Keratinocyte (primary cell): ENCODE results near the gene LZTS2. TPM values are rescaled to one million over a fixed set of nuclear protein-coding genes. Genes with fewer than 3 reads are reported as not detected.

Source experiments
- DNase-seq: peaks from one replicate; pipeline ENCODE4 v3.0.0-alpha.2; 2011; ENCODE audit warnings: low read depth, missing footprints, low spot score
- FAIRE-seq: peaks from 2 replicates; lab custom pipeline; 2011; peaks lifted over from hg19 to GRCh38; lab: Jason Lieb, UNC
- H2AFZ ChIP-seq: 2 replicates; pipeline ENCODE4 v1.6.0; 2012; ENCODE audit warnings: low read length, control low read depth, inconsistent platforms; ENCODE audit not compliant: control insufficient read depth
- H3K27ac ChIP-seq: 2 replicates; pipeline ENCODE4 v1.5.1; 2011; ENCODE audit warnings: low read length; ENCODE audit not compliant: control insufficient read depth, insufficient read depth
- H3K27me3 ChIP-seq: 3 replicates; pipeline ENCODE4 v1.6.0; 2011; ENCODE audit warnings: low read length; ENCODE audit not compliant: control insufficient read depth, insufficient read depth; ENCODE audit errors: extremely low read depth
- H3K36me3 ChIP-seq, 2 experiments: 2 replicates in 1 of 2; 3 replicates in 1 of 2; pipeline ENCODE4 v1.5.1; 2011; ENCODE audit warnings: low read length in 2 of 2, mild to moderate bottlenecking in 1 of 2; ENCODE audit not compliant: control insufficient read depth in 2 of 2, insufficient read depth in 2 of 2; ENCODE audit errors: extremely low read depth in 1 of 2
- H3K4me1 ChIP-seq: 3 replicates; pipeline ENCODE4 v1.5.1; 2011; ENCODE audit warnings: low read length; ENCODE audit not compliant: control insufficient read depth, insufficient read depth; ENCODE audit errors: extremely low read depth
- H3K4me2 ChIP-seq: 3 replicates; pipeline ENCODE4 v1.6.0; 2011; ENCODE audit warnings: low read depth, low read length; ENCODE audit not compliant: control insufficient read depth, insufficient read depth; ENCODE audit errors: extremely low read depth
- H3K4me3 ChIP-seq, 3 experiments: fragments of 200-600 bp in 1 of 3; sonication (generic) in 1 of 3; 2 replicates in 2 of 3; 3 replicates in 1 of 3; pipeline ENCODE4 v1.5.1; 2011 to 2016; ENCODE audit warnings: low read length in 3 of 3, mild to moderate bottlenecking in 3 of 3, control low read depth in 2 of 3, inconsistent platforms in 1 of 3, low read depth in 1 of 3, mixed read lengths in 1 of 3, mixed run types in 1 of 3, moderate library complexity in 1 of 3; ENCODE audit not compliant: control insufficient read depth in 2 of 3, insufficient read depth in 2 of 3; ENCODE audit errors: extremely low read depth in 1 of 3
- H3K79me2 ChIP-seq: 2 replicates; pipeline ENCODE4 v1.6.0; 2012; ENCODE audit warnings: low read length; ENCODE audit not compliant: control insufficient read depth, insufficient read depth
- H3K9ac ChIP-seq: 3 replicates; pipeline ENCODE4 v1.6.0; 2011; ENCODE audit warnings: low read length; ENCODE audit not compliant: control insufficient read depth, insufficient read depth; ENCODE audit errors: extremely low read depth
- H3K9me1 ChIP-seq: 3 replicates; pipeline ENCODE4 v1.6.0; 2011; ENCODE audit warnings: low read length; ENCODE audit not compliant: control insufficient read depth, insufficient read depth; ENCODE audit errors: extremely low read depth
- H3K9me3 ChIP-seq: 2 replicates; pipeline ENCODE4 v1.5.1; 2012; ENCODE audit warnings: low read depth, low read length; ENCODE audit not compliant: control insufficient read depth
- H4K20me1 ChIP-seq: 3 replicates; pipeline ENCODE4 v1.6.0; 2011; ENCODE audit warnings: low read length; ENCODE audit not compliant: control insufficient read depth, insufficient read depth; ENCODE audit errors: extremely low read depth
- EZH2 ChIP-seq: IDR thresholded peaks from one replicate; pipeline ENCODE4 v1.6.1; 2012; ENCODE audit warnings: inconsistent platforms, mild to moderate bottlenecking, low read length, moderate library complexity
- dilution Hi-C: fragments of 300-500 bp; cut with MboI; formaldehyde crosslinking; loops from one replicate; pipeline ENCODE4 v1.7.0; 2020; ENCODE audit warnings: low sequenced_read_pairs; ENCODE audit not compliant: extremely low pct_ligation_motif_present
- polyA plus RNA-seq, 5 experiments: library from polyadenylated mRNA; depleted of rRNA in 3 of 5; stranded (reverse) in 3 of 5; stranded (forward) in 1 of 5; unstranded in 1 of 5; fragments of >200 nt; gene quantifications; 1 replicate in 1 of 5; 2 replicates in 3 of 5; 3 replicates in 1 of 5; pipeline versions ENCODE4 v1.2.1 to v1.2.3, GENCODE V29; 2011 to 2012; ENCODE audit warnings: missing spikeins in 2 of 5, low read depth in 1 of 5, low replicate concordance in 1 of 5
- TF ChIP-seq, protein P1 (sequence below), 3 experiments: IDR thresholded peaks in 1 of 3; conservative IDR thresholded peaks in 1 of 3; optimal IDR thresholded peaks in 1 of 3; 2 replicates in 2 of 3; 3 replicates in 1 of 3; pipeline versions ENCODE3 to v1.5.1; 2011; ENCODE audit warnings: low read length in 3 of 3, mild to moderate bottlenecking in 3 of 3, moderate library complexity in 2 of 3, control low read depth in 1 of 3, inconsistent platforms in 1 of 3; ENCODE audit not compliant: insufficient read depth in 2 of 3; ENCODE audit errors: extremely low read depth in 1 of 3

LZTS2 gene
- polyA plus RNA-seq, 1 donor (not counting 4 experiments of a cell fraction or from before 2014, with no cell fraction given), result 18.6 TPM

DNA sequence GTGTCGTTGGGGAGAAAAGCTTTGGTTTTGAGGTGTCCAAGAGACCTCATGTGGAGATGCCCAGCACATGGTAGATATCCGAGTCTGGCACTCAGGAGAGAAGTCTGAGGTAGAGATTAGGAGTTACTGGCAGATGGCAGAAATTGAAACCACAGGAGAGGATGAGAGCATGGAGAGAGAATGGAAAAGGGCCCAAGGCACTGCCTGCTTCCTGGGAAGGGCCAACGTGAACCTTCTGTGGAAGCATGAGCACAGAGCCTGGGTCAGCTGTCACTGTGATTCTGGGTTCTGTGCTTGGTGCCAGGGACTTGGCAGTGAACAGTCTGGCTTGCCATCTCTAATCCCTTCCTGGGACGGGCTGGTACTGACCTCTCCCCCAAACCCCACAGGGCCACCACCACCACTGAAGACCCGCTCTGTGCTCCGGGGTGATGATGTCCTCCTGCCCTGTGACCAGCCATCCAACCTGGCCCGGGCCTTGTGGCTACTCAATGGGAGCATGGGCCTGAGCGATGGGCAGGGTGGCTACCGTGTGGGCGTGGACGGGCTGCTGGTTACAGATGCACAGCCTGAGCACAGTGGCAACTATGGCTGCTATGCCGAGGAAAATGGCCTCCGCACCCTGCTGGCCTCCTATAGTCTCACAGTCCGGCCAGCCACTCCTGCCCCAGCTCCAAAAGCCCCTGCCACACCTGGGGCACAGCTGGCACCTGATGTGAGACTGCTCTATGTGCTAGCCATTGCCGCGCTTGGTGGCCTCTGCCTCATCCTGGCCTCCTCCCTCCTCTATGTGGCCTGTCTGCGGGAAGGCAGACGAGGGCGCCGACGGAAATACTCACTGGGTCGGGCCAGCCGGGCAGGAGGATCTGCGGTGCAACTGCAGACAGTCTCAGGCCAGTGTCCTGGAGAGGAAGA is 16.4 kb upstream of the LZTS2 start:
- peaks cover 3% of the 10 kb centered on the region for H3K9me1 ChIP-seq
- no peak overlapping the region for H2AFZ ChIP-seq
- H3K4me3 ChIP-seq, result no peak overlapping the region
- no peaks in the 10 kb centered on the region for H3K27me3 ChIP-seq
- H3K79me2 ChIP-seq, result peaks cover 24% of the 10 kb centered on the region
- H3K36me3 ChIP-seq, result peaks cover 8 to 23% of the 10 kb centered on the region in 2 experiments
- H3K9me3 ChIP-seq, result no peaks in the 10 kb centered on the region
- no peak for FAIRE-seq
- no peak overlapping the region for H3K27ac ChIP-seq
- H4K20me1 ChIP-seq, result no peaks in the 10 kb centered on the region
- no peak for DNase-seq
- H3K4me1 ChIP-seq, result peaks cover 10% of the 10 kb centered on the region
- TF ChIP-seq, protein P1, sequence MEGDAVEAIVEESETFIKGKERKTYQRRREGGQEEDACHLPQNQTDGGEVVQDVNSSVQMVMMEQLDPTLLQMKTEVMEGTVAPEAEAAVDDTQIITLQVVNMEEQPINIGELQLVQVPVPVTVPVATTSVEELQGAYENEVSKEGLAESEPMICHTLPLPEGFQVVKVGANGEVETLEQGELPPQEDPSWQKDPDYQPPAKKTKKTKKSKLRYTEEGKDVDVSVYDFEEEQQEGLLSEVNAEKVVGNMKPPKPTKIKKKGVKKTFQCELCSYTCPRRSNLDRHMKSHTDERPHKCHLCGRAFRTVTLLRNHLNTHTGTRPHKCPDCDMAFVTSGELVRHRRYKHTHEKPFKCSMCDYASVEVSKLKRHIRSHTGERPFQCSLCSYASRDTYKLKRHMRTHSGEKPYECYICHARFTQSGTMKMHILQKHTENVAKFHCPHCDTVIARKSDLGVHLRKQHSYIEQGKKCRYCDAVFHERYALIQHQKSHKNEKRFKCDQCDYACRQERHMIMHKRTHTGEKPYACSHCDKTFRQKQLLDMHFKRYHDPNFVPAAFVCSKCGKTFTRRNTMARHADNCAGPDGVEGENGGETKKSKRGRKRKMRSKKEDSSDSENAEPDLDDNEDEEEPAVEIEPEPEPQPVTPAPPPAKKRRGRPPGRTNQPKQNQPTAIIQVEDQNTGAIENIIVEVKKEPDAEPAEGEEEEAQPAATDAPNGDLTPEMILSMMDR (optimal IDR thresholded peaks at IDR 0.05 in 1 of 3, IDR thresholded peaks at IDR 0.05 in 1 of 3, conservative IDR thresholded peaks at IDR 0.05 in 1 of 3; ENCODE audit: extremely low read depth in 1 of 3, insufficient read depth in 2 of 3, low read length in 3 of 3), result no peak
- no peak for TF ChIP-seq EZH2
- dilution Hi-C loops, result no loop called here
- H3K9ac ChIP-seq, result no peak overlapping the region
- H3K4me2 ChIP-seq, result no peak overlapping the region

DNA sequence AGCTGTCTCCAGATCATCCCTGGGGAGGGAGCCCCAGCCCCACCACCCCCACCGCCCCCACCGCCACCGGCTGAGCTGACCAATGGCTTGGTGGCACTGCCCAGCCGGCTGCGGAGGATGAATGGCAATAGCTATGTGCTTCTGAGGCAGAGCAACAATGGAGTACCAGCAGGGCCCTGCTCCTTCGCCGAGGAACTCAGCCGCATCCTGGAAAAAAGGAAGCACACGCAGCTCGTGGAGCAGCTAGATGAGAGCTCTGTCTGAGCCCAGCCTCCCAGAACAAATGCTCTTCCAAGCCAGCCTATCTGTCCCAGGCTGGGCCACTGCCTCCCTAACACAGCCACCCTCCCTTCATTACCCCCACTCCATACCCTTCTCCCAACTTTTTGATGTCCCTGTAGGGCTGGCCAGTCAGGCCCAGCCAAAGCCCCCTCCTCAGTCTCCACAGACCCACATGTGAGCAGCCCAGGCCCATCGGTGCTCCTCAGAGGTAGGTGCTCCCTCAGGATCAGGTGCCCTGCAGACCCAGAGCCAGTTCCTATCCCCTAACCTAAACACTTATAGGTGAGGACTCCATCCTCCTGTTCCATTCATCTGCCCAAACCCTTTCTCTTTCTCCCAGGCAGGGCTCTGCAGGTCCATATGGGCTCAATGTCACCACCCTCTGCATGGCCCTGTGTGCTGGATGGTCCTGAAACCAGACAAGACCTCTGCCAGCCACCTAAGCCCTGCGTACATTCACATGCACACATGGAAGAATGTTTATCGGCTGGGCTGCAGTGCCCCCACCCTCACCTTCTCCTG is 15.5 kb upstream of the LZTS2 start:
- DNase-seq (no peak), FAIRE-seq (no peak)
- H3K79me2 ChIP-seq, result peaks cover 33% of the 10 kb centered on the region
- no peaks in the 10 kb centered on the region for H3K9me3 ChIP-seq
- H3K4me2 ChIP-seq, result no peak overlapping the region
- H3K9me1 ChIP-seq, result peaks cover 4% of the 10 kb centered on the region
- H3K27me3 ChIP-seq, result no peaks in the 10 kb centered on the region
- no peaks in the 10 kb centered on the region for H4K20me1 ChIP-seq
- H3K4me3 ChIP-seq, result no peak overlapping the region
- no peak overlapping the region for H2AFZ ChIP-seq
- dilution Hi-C loops, result no loop called here
- H3K36me3 ChIP-seq, result peaks cover 11 to 24% of the 10 kb centered on the region in 2 experiments
- peaks cover 17% of the 10 kb centered on the region for H3K4me1 ChIP-seq
- TF ChIP-seq, protein P1 (optimal IDR thresholded peaks at IDR 0.05 in 1 of 3, IDR thresholded peaks at IDR 0.05 in 1 of 3, conservative IDR thresholded peaks at IDR 0.05 in 1 of 3; ENCODE audit: extremely low read depth in 1 of 3, insufficient read depth in 2 of 3, low read length in 3 of 3), result no peak
- TF ChIP-seq EZH2, result no peak
- H3K9ac ChIP-seq, result no peak overlapping the region
- no peak overlapping the region for H3K27ac ChIP-seq
